Endothelial cell of umbilical vein (primary cell): ENCODE results near the gene PRR5. TPM values are rescaled to one million over a fixed set of nuclear protein-coding genes. Genes with fewer than 3 reads are reported as not detected.

Experiments
- BruUV-seq: library from RNA; stranded (reverse); fragments of 400-500 nt; replicated peaks from 2 replicates; lab custom pipeline; 2021; lab: Mats Ljungman, UMichigan
- CTCF ChIA-PET: fragments of 300-600, 350-600 bp; sonication (Branson Sonifier 250); formaldehyde crosslinking; loops from one replicate; lab custom pipeline; 2021; ENCODE audit warnings: antibody characterized with exemption, inconsistent platforms; lab: Charles Lee
- POLR2A ChIA-PET: fragments of 300-600, 350-600 bp; sonication (Branson Sonifier 250); formaldehyde crosslinking; loops from one replicate; lab custom pipeline; 2021; ENCODE audit warnings: antibody characterized with exemption, inconsistent platforms; lab: Charles Lee
- DNase-seq: peaks from one replicate; pipeline ENCODE4 v3.0.0-alpha.2; 2011; ENCODE audit warnings: low read depth, low spot score
- FAIRE-seq: peaks from 2 replicates; lab custom pipeline; 2011; peaks lifted over from hg19 to GRCh38; lab: Jason Lieb, UNC
- H2AFZ ChIP-seq: 2 replicates; pipeline ENCODE4 v1.6.0; 2012; ENCODE audit warnings: low read depth, low read length, control low read depth, inconsistent platforms
- H3K27ac ChIP-seq: 2 replicates; pipeline ENCODE4 v1.5.1; 2011; ENCODE audit warnings: low read depth, mild to moderate bottlenecking, control low read depth, low read length, moderate library complexity; ENCODE audit not compliant: insufficient read depth
- H3K27me3 ChIP-seq, 2 experiments: 2 replicates each; pipeline versions ENCODE4 v1.6.0 to v1.6.1; 2011; ENCODE audit warnings: low read length in 2 of 2, mixed read lengths in 1 of 2; ENCODE audit not compliant: control insufficient read depth in 2 of 2, insufficient read depth in 2 of 2
- H3K36me3 ChIP-seq, 2 experiments: 2 replicates in 1 of 2; 3 replicates in 1 of 2; pipeline ENCODE4 v1.5.1; 2011; ENCODE audit warnings: low read length in 2 of 2, mild to moderate bottlenecking in 1 of 2, moderate library complexity in 1 of 2; ENCODE audit not compliant: control insufficient read depth in 2 of 2, insufficient read depth in 2 of 2; ENCODE audit errors: extremely low read depth in 1 of 2
- H3K4me1 ChIP-seq: 3 replicates; pipeline ENCODE4 v1.5.1; 2011; ENCODE audit warnings: mild to moderate bottlenecking, low read length; ENCODE audit not compliant: control insufficient read depth, insufficient read depth; ENCODE audit errors: extremely low read depth
- H3K4me2 ChIP-seq: 2 replicates; pipeline ENCODE4 v1.6.1; 2011; ENCODE audit warnings: low read length, control low read depth, mixed read lengths; ENCODE audit not compliant: insufficient read depth
- H3K4me3 ChIP-seq, 3 experiments: fragments of 200-600 bp in 1 of 3; sonication (generic), shearing (Covaris generic) in 1 of 3; replicated peaks in 1 of 3; 2 replicates each; pipeline ENCODE4 v1.5.1; 2011 to 2016; ENCODE audit warnings: control low read depth in 3 of 3, low read length in 3 of 3, mild to moderate bottlenecking in 2 of 3, inconsistent platforms in 1 of 3, low read depth in 1 of 3, moderate library complexity in 1 of 3; ENCODE audit not compliant: insufficient read depth in 1 of 3
- H3K79me2 ChIP-seq: 2 replicates; pipeline ENCODE4 v1.6.0; 2012; ENCODE audit warnings: low read length, inconsistent platforms; ENCODE audit not compliant: control insufficient read depth, insufficient read depth
- H3K9ac ChIP-seq: replicated peaks from 2 replicates; pipeline ENCODE3; 2011; ENCODE audit warnings: low read length, control low read depth; ENCODE audit not compliant: insufficient read depth; ENCODE audit errors: extremely low read depth
- H3K9me1 ChIP-seq: replicated peaks from 3 replicates; pipeline ENCODE4 v1.6.0; 2011; ENCODE audit warnings: mild to moderate bottlenecking, low read length; ENCODE audit not compliant: control insufficient read depth, insufficient read depth; ENCODE audit errors: extremely low read depth
- H3K9me3 ChIP-seq: replicated peaks from 2 replicates; pipeline ENCODE4 v1.5.1; 2012; ENCODE audit warnings: low read length, inconsistent platforms; ENCODE audit not compliant: control insufficient read depth, insufficient read depth
- H4K20me1 ChIP-seq: replicated peaks from 2 replicates; pipeline ENCODE3; 2011; ENCODE audit warnings: mild to moderate bottlenecking, low read length; ENCODE audit not compliant: control insufficient read depth, insufficient read depth; ENCODE audit errors: extremely low read depth
- EZH2 ChIP-seq: IDR thresholded peaks from 2 replicates; pipeline ENCODE4 v1.6.1; 2012; ENCODE audit warnings: borderline replicate concordance, low read depth, mild to moderate bottlenecking, moderate library complexity, low read length, inconsistent platforms; ENCODE audit not compliant: severe bottlenecking
- FOS ChIP-seq: IDR thresholded peaks from 2 replicates; pipeline ENCODE4 v1.6.1; 2011; ENCODE audit warnings: mild to moderate bottlenecking, low read length, moderate library complexity, borderline replicate concordance; ENCODE audit not compliant: insufficient read depth
- GATA2 ChIP-seq: IDR thresholded peaks from 2 replicates; pipeline ENCODE4 v1.7.0; 2011; ENCODE audit warnings: low read depth, mild to moderate bottlenecking, moderate library complexity, mixed read lengths, low read length; ENCODE audit not compliant: insufficient read length, insufficient read depth
- JUN ChIP-seq: IDR thresholded peaks from 2 replicates; pipeline ENCODE4 v1.6.1; 2011; ENCODE audit warnings: borderline replicate concordance, low read depth; ENCODE audit not compliant: insufficient read length, insufficient read depth
- MAX ChIP-seq: IDR thresholded peaks from 2 replicates; pipeline ENCODE4 v1.6.1; 2011; ENCODE audit not compliant: insufficient read depth, insufficient read length
- MYC ChIP-seq: IDR thresholded peaks from one replicate; pipeline ENCODE4 v1.6.1; 2011; ENCODE audit warnings: mild to moderate bottlenecking, low read depth, low read length
- POLR2A ChIP-seq: IDR thresholded peaks from 2 replicates; pipeline ENCODE4 v1.6.1; 2012; ENCODE audit warnings: low read depth, mild to moderate bottlenecking, control low read depth, low read length
- POLR2AphosphoS5 ChIP-seq: IDR thresholded peaks from 2 replicates; pipeline ENCODE4 v1.6.1; 2012; ENCODE audit warnings: low read depth, mild to moderate bottlenecking, control low read depth, low read length, moderate library complexity; ENCODE audit not compliant: insufficient read depth
- dilution Hi-C: fragments of 300-500 bp; cut with MboI; formaldehyde crosslinking; loops from one replicate; pipeline ENCODE4 v1.15.0; 2019; ENCODE audit warnings: low sequenced_read_pairs; ENCODE audit not compliant: extremely low pct_ligation_motif_present
- intact Hi-C: fragments of 100-400 bp; cut with micrococcal nuclease; formaldehyde crosslinking; loops from one replicate; pipeline ENCODE4 v1.10.0; 2022
- polyA plus RNA-seq, 4 experiments: library from polyadenylated mRNA; depleted of rRNA in 3 of 4; stranded (reverse) in 3 of 4; unstranded in 1 of 4; fragments of >200 nt; gene quantifications; 2 replicates each; pipeline versions ENCODE4 v1.2.1 to v1.2.3, GENCODE V29; 2011 to 2012; ENCODE audit warnings: missing spikeins in 1 of 4
- total RNA-seq: library from RNA; stranded (reverse); gene quantifications from 2 replicates; pipeline ENCODE4 v1.2.3, GENCODE V29; 2021
- TF ChIP-seq, protein P1 (sequence below), 2 donors: IDR thresholded peaks; 1 replicate in 1 of 2; 2 replicates in 1 of 2; pipeline ENCODE4 v1.5.1; 2011; ENCODE audit warnings: low read length in 2 of 2, mild to moderate bottlenecking in 2 of 2, moderate library complexity in 2 of 2, control low read depth in 1 of 2, inconsistent platforms in 1 of 2, low read depth in 1 of 2; ENCODE audit not compliant: insufficient read depth in 1 of 2; ENCODE audit errors: extremely low read depth in 1 of 2

The PRR5 gene
- total and polyA plus RNA-seq, 2 donors (not counting 3 experiments of a cell fraction or from before 2014, with no cell fraction given) = 4.3 to 9.0 TPM

GRCh38 chr22:44764373-44764772, 62.4 kb downstream of the PRR5 start:
- Histone ChIP-seq H3K9me1 (no peaks in the 10 kb centered on the region), H3K36me3 (no peaks in the 10 kb centered on the region), H3K4me1 (no peaks in the 10 kb centered on the region), H3K27me3 (no peaks in the 10 kb centered on the region), H3K27ac (no peak overlapping the region), H2AFZ (no peak overlapping the region), H3K79me2 (no peaks in the 10 kb centered on the region), H3K4me2 (no peak overlapping the region), H3K9ac (no peak overlapping the region), H3K9me3 (no peaks in the 10 kb centered on the region), H3K4me3 (no peak overlapping the region), H4K20me1 (no peaks in the 10 kb centered on the region)
- TF ChIP-seq EZH2 = no peak
- no peak for TF ChIP-seq POLR2A
- TF ChIP-seq MAX = no peak
- TF ChIP-seq, protein P1, sequence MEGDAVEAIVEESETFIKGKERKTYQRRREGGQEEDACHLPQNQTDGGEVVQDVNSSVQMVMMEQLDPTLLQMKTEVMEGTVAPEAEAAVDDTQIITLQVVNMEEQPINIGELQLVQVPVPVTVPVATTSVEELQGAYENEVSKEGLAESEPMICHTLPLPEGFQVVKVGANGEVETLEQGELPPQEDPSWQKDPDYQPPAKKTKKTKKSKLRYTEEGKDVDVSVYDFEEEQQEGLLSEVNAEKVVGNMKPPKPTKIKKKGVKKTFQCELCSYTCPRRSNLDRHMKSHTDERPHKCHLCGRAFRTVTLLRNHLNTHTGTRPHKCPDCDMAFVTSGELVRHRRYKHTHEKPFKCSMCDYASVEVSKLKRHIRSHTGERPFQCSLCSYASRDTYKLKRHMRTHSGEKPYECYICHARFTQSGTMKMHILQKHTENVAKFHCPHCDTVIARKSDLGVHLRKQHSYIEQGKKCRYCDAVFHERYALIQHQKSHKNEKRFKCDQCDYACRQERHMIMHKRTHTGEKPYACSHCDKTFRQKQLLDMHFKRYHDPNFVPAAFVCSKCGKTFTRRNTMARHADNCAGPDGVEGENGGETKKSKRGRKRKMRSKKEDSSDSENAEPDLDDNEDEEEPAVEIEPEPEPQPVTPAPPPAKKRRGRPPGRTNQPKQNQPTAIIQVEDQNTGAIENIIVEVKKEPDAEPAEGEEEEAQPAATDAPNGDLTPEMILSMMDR (IDR thresholded peaks at IDR 0.05; ENCODE audit: extremely low read depth in 1 of 2, insufficient read depth in 1 of 2, low read depth in 1 of 2, low read length in 2 of 2) = no peak
- TF ChIP-seq JUN = no peak
- TF ChIP-seq FOS = no peak
- no peak for TF ChIP-seq GATA2
- no peak for TF ChIP-seq MYC
- TF ChIP-seq POLR2AphosphoS5 = no peak
- intact Hi-C loops (no loop called here), dilution Hi-C loops (no loop called here)
- DNase-seq (no peak), FAIRE-seq (no peak)
- ChIA-PET CTCF (no interaction called here), POLR2A (no interaction called here)
- no TSS peak for BruUV-seq
